IPS DF 4.7 (cell line): ENCODE data around the gene CIAO3.

ENCODE experiments used
- DNase-seq: peaks from one replicate; pipeline ENCODE4 v3.0.0-alpha.2; 2013; ENCODE audit warnings: low spot score; ENCODE audit errors: extremely low read depth

Gene CIAO3

DNA sequence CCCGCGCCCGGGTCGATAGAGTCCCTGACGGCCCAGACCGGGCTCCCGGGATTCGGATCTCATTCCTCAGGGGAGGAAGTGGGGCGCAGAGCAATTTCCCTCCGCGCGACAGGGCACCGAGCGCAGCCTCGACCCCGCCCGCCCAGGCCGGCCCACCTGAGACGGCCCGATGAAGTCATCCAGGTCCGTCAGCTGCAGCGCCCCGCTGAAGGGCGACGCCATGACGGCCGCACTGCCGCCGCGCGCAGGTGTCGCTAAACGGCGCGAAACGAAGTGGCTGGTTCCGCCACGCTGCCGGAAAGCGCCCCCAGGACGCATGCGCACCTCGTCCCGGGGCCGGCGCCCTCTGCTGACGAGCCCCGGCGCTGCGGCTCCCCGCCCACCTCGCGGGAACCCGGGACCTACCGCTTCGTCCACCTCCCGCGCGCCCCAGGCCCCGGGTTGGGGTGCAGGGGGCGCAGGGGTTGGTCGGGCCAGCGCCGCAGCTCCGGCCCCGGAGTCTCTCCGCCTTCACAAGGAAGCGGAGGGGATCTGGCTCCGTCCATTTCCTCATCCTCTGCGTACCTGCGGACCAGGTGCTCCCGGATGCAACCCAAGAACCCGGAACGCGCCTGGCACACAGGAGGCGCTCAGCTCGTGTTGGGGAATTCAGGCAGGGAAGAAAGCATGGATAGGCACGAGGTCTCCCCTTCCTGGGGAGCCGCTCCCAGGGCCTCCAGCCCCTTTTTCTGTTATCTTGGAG lies at the start of gene CIAO3:
Gene CIAO3, minus strand, starts transcription at position 234 of the 742 bp plus-strand sequence. Its CDS starts 12 bp downstream, at position 222.
- DNase-seq: no peak

- DNase-seq: no peak
Measured at GRCh38 chr16:790086-790485, 49.3 kb upstream of the CIAO3 start.

DNA sequence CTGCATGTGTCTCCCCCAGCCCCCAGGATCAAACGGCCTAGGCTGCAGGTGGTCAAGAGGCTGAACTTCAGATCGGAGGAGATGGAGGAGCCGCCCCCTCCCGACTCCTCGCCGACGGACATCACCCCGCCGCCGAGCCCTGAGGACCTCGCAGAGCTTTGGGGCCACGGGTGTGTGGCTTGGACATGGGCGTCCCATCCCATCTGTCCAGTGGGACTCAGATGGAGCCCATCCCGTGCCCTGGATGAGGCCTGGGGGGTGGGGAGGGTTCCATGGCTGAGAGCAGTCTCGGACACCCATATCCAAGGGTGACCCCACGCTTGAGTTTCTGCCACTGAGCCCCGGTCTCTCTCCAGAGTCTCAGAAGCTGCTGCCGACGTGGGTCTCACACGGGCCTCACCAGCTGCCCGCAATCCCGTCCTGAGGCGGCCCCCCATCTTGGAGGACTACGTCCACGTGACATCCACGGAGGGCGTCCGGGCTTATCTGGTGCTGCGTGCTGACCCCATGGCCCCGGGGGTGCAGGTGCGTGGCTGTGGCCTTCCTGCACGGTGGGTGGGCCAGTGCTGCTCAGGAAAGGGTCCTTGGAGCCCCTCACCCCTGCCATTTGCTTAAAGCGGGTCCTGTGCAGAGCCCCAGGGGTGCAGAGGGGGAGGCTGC lies 48.5 kb upstream of the CIAO3 start:
- no peak for DNase-seq

GRCh38 chr16:788399-789126 lies 47.8 kb upstream of the CIAO3 start, which contains the start of gene CHTF18:
TSS of gene CHTF18 (plus strand) at chr16:788620. CDS start at chr16:788685, 65 bp downstream.
- no peak for DNase-seq

- no peak for DNase-seq
Measured at GRCh38 chr16:787978-788398, 47.2 kb upstream of the CIAO3 start, which contains the start of gene RPUSD1. TSS of gene RPUSD1 (minus strand) at chr16:788381. CDS start at chr16:787737, 644 bp downstream.

GRCh38 chr16:787321-787966 lies 46.6 kb upstream of the CIAO3 start:
- DNase-seq: no peak

DNA sequence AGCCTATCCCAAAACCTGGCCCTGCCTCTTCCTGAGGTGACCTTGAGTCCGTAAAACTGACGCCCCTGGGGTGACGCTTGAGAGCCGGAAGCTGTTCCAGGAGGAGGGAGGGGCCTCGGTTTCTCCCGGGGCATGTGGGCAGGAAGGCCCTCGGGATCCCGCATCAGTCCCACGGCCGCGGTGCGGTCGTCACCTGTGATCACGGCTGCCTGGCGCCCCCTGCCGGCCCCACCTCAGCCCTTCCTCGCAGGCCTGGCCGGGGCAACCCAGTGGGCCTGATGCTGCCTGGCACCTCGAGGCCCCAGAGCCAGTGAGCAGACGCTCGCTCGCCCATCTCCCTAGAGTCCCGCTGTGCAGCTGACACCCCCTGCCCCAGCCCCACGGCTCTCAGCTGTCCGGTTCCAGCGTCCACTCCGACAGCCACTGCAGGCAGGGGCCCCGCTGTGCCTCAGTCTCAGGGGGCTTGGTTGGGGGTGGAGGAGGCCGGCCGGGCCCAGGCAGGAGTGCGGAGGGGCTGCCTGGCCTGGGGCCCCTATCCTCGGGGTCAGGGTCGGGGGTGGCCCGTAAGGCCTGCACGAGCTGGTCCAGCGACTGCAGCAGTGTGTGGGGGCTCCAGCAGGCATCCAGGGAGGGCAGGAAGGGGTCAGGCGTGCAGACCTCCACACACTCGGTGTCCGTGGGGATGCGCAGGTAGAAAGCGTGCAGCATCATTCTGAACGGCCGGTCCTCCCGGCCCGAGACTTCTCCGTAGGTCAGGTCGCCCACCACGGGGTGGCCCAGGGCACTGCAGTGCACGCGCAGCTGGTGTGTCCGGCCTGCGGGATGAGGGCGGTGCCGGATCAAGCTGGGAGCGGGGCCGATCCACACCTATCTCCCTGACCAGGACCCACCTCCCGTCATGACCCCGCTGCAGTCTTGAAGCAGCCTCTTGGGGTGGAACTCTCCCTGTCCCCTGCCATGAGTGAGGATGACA lies 45.1 kb upstream of the CIAO3 start:
- DNase-seq: no peak

DNA sequence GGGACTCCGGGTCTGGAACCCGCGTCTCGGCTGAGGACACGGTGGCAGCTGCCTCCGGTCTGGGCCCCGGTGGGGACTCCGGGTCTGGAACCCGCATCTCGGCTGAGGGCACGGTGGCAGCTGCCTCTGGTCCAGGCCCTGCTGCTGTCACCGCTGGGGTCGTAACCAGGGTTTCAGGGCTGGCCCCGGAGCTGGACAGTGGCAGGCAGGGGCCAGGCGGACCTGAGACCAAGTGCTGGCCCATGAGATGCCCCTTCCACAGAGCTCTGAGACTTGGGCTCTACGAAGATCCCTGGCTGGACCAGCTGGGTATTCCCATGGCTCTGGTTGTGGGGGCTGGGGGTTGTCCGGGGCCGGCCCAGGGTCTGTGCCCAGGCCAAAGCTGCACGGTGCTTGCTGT lies 43.6 kb upstream of the CIAO3 start:
- DNase-seq: no peak

DNA sequence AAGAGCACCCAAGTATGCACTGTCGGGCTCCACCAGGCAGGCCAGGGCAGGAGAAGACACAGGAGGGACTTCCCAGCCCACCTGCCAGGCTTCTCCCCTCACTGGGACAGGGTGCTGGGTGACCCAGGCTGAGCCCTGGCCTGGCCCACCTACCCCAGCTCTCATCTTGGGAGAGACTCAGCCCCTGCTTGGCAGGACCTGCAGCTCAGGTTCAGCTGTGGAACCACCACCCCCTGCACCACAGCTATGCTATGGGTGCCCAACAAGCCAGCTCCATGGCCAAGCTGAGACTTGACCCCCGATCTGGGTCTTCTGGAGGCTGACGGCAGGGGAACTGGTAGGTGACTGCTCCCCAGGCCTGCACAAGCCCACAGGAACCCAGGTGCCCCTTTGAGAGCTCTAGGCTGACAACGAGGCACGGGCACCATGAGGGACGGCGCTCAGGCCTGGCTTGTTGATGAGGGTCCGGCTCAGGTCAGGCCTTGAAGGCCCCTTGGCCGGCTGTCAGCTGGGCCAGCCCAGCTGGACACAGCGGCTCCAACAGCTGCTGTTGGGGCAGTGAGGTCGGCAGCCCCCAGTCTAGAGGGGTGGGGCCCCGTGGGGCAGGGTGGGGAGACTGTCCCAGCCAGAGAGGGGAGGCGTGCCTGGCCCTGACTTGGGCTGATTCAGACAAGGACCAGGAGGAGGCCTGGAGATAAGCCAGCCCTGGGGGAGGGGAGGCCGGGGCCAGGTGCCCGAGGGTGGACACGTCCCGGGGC lies 42.8 kb upstream of the CIAO3 start:
- no peak for DNase-seq

DNA sequence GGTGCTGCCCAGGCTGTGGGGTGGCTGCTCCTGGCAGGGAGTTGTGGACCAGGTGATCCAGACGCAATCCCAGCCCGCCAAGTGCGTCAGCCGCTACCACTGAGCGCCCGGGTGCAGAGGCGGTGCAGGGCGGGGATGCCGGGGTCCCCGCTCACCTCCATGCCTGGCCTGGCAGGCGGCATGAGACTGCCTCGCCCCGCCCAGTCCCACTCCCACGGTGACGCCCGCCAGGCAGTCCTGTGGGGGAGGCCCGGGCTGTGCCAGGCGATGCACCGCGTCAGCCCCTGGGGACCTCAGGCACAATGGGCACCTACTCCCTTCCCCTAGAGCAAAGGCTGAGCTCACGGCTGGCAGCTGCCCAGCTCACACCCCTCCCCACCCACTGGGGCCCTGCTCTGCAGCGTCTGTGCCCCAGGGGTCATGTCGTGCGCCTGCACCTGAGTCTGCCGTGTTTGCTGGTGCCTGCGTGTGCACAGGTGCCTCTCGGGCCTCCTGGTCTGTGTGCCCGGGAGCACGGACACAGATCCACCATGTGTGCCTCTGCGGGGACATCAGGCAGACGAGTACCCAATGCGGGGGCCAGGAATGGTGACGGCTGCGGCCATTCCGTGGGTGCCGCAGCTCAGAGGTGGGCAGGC lies 42.1 kb upstream of the CIAO3 start:
- DNase-seq: no peak

DNA sequence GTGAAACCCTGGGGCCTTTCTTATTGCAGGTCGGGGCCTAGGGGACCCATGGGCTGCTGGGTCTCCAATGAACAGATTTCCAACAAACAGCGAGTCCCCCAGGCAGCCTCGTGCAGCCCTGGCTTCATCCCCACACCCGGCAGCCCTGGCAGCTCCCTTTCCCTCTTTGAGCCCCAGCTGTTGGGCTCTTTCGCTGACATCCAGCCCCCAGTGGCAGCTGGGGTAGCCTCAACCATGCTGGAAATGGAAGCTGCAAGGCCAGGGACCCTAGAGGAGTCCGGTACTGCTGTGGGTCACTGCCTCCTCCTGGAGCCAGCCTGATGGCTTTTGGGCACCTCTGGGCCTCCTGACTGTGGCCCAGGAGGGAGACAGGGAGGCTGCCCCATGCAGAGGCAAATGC lies 41.5 kb upstream of the CIAO3 start:
- no peak for DNase-seq

GRCh38 chr16:781346-782010 lies 40.7 kb upstream of the CIAO3 start:
- no peak for DNase-seq

DNA sequence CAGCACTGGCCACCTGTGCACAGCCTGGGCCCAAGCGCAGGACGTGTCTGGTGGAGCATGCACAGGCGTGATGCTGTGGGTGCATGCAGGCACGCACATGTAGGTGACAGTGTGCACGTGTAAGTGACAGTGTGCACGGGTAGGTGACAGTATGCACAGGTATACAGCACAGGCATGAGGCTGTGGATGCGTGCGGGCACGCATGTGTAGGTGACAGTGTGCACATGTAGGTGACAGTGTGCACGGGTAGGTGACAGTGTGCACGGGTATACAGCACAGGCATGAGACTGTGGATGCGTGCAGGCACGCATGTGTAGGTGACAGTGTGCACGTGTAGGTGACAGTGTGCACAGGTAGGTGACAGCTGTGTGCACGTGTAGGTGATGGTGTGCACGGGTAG lies 39.5 kb upstream of the CIAO3 start:
- DNase-seq: no peak

DNA sequence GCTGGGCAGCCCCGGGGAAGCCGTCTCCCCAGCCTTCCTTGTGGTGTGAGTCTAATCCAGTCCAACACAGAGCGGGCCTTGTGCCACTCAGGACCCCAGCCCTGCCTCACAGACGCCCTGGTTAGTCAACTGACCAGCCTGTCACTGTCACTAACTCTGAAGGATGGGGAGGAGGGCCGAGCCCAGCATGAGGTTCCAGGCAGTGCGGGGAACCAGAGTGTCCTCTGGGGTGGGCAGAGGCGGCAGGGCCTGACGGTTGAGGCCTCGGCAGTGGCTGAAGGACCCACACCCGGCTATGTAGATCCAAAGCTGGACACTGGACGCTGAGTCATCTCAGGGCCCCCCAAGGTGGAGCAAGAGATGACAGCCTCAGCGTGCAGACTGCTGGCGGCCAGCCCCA lies 38.8 kb upstream of the CIAO3 start:
- no peak for DNase-seq

- no peak for DNase-seq
Measured at GRCh38 chr16:778909-779527, 38.2 kb upstream of the CIAO3 start.

GRCh38 chr16:778447-778846 lies 37.6 kb upstream of the CIAO3 start:
- no peak for DNase-seq

- no peak for DNase-seq
Measured at GRCh38 chr16:777826-778225, 37.0 kb upstream of the CIAO3 start.

GRCh38 chr16:776824-777223 lies 36.0 kb upstream of the CIAO3 start:
- DNase-seq: no peak
